ENCODE data around the gene SLC50A1. TPM values are rescaled to one million over a fixed set of nuclear protein-coding genes. Genes with fewer than 3 reads are reported as not detected.

SLC50A1 gene
- total RNA-seq, 1 donor from 2014 or later: 43.9 TPM

DNA sequence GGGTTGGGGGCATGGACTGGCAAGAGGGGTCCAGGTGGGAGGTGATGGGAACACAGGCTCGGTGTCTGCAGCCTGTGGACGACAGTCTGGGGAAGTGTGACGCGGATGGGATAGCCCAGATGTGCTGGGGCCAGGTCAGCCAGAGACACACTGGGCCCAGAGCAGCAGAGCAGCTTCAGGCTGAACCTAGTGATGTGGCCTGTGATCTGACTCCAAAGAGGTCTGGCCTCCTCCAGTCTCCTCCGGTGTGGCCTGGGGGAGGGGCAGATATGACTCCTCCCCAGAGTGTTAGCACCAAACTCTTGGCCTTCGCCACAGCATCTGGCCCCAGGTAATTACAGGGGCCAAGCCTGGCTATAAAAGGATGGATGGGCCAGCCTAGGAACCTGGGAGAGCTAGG is 43.5 kb upstream of the SLC50A1 start:
- H3K9me3 Mint-ChIP-seq (ENCODE audit: unreplicated experiment): no peaks in the 10 kb centered on the region
- peaks cover 15% of the 10 kb centered on the region for H3K27me3 Mint-ChIP-seq (ENCODE audit: unreplicated experiment)
- peaks cover 30% of the 10 kb centered on the region for H3K4me1 Mint-ChIP-seq (ENCODE audit: unreplicated experiment)
- no peak overlapping the region for H3K4me3 Mint-ChIP-seq (ENCODE audit: unreplicated experiment)
- TF ChIP-seq CTCF (IDR thresholded peaks at IDR 0.05; ENCODE audit: unreplicated experiment): no peak
- H3K27ac Mint-ChIP-seq (ENCODE audit: unreplicated experiment): no peak overlapping the region
- peaks cover 14% of the 10 kb centered on the region for H3K36me3 Mint-ChIP-seq (ENCODE audit: low read depth, unreplicated experiment)
- DNase-seq (ENCODE audit: low spot score): no peak

GRCh38 chr1:155092641-155093040 is 43.0 kb upstream of the SLC50A1 start:
- Mint-ChIP-seq H3K27ac (ENCODE audit: unreplicated experiment) (no peak overlapping the region), H3K4me3 (ENCODE audit: unreplicated experiment) (peak overlapping the region; percentile 33), H3K9me3 (ENCODE audit: unreplicated experiment) (no peaks in the 10 kb centered on the region), H3K36me3 (ENCODE audit: low read depth, unreplicated experiment) (peaks cover 8% of the 10 kb centered on the region), H3K4me1 (ENCODE audit: unreplicated experiment) (peaks cover 25% of the 10 kb centered on the region), H3K27me3 (ENCODE audit: unreplicated experiment) (peaks cover 12% of the 10 kb centered on the region)
- TF ChIP-seq CTCF (IDR thresholded peaks at IDR 0.05; ENCODE audit: unreplicated experiment): no peak
- DNase-seq (ENCODE audit: low spot score): no peak

DNA sequence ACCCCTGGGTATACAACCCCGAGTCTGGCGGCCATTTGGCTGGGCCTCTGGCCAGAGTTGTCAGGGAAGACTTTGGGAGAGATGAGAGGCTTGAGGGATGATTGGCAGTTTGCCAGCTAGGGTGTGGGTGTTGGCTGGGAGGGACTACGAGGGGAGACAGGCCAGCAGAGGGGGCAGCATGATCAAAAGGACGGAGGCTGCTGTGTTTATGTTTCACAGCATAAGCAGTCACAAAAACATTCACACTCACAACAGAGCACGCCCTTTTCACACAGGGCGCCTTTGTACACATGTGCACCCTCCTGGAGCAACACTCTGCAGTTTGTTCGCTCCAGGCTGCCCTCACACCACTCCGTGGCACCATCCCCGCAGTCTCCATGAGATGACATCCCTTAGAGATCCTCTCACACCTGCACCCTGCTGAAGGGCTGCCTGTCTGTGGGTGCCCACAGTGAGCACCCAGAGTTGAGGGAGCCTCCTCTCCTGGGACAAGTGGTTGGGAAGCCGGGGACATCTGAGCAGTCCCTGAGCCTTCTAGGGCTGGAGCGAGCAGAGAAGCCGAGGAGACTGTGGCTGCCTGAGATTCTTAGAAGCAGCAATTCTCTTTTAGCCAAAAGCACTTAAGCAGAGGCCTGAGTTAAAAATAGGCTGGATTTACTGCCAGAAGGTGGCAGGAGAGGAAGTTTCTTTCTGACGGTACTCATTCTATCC is 41.6 kb upstream of the SLC50A1 start:
- no peak for DNase-seq (ENCODE audit: low spot score)
- H3K27ac Mint-ChIP-seq (ENCODE audit: unreplicated experiment): no peak overlapping the region
- peaks cover 10% of the 10 kb centered on the region for H3K27me3 Mint-ChIP-seq (ENCODE audit: unreplicated experiment)
- H3K4me3 Mint-ChIP-seq (ENCODE audit: unreplicated experiment): no peak overlapping the region
- peaks cover 5% of the 10 kb centered on the region for H3K36me3 Mint-ChIP-seq (ENCODE audit: low read depth, unreplicated experiment)
- no peaks in the 10 kb centered on the region for H3K9me3 Mint-ChIP-seq (ENCODE audit: unreplicated experiment)
- H3K4me1 Mint-ChIP-seq (ENCODE audit: unreplicated experiment): peaks cover 23% of the 10 kb centered on the region
- TF ChIP-seq CTCF (IDR thresholded peaks at IDR 0.05; ENCODE audit: unreplicated experiment): no peak

DNA sequence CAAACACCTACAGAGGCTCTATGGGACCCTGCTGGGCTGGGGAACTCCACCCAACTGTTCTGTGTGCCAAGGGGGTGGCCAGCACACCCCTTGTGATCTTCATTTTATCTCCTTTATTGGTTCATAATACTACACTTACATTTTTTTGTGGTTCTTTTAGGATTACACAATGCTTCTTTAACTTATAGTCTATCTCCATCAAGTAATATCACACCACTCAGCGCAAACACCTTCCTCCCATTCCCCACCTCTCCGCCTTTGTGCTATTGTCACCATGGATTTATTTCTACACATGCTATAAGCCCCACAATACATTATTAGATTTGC is 41.1 kb upstream of the SLC50A1 start:
- Mint-ChIP-seq H3K27me3 (ENCODE audit: unreplicated experiment) (peaks cover 10% of the 10 kb centered on the region), H3K27ac (ENCODE audit: unreplicated experiment) (no peak overlapping the region), H3K9me3 (ENCODE audit: unreplicated experiment) (no peaks in the 10 kb centered on the region), H3K36me3 (ENCODE audit: low read depth, unreplicated experiment) (peaks cover 5% of the 10 kb centered on the region), H3K4me3 (ENCODE audit: unreplicated experiment) (peak overlapping the region; percentile 39), H3K4me1 (ENCODE audit: unreplicated experiment) (peaks cover 23% of the 10 kb centered on the region)
- no peak for TF ChIP-seq CTCF (IDR thresholded peaks at IDR 0.05; ENCODE audit: unreplicated experiment)
- no peak for DNase-seq (ENCODE audit: low spot score)

GRCh38 chr1:155099331-155099730 is 36.3 kb upstream of the SLC50A1 start:
- Mint-ChIP-seq H3K4me3 (ENCODE audit: unreplicated experiment) (no peak overlapping the region), H3K4me1 (ENCODE audit: unreplicated experiment) (peaks cover 5% of the 10 kb centered on the region), H3K27me3 (ENCODE audit: unreplicated experiment) (peaks cover 3% of the 10 kb centered on the region), H3K36me3 (ENCODE audit: low read depth, unreplicated experiment) (no peaks in the 10 kb centered on the region), H3K27ac (ENCODE audit: unreplicated experiment) (no peak overlapping the region), H3K9me3 (ENCODE audit: unreplicated experiment) (no peaks in the 10 kb centered on the region)
- DNase-seq (ENCODE audit: low spot score): no peak
- no peak for TF ChIP-seq CTCF (IDR thresholded peaks at IDR 0.05; ENCODE audit: unreplicated experiment)

Data from endothelial cell (in vitro differentiated cells).